Skeletal muscle satellite cell (primary cell): Measurements from ENCODE around the gene C1orf116.
A peak's percentile ranks its signal among the peaks of the same experiment; 100 is the strongest.

Experiments used
- H3K27me3 ChIP-seq: 2 replicates; pipeline ENCODE4 v1.7.0; 2013; ENCODE audit warnings: low read length; ENCODE audit not compliant: control insufficient read depth, insufficient read depth
- H3K36me3 ChIP-seq: 2 replicates; pipeline ENCODE4 v1.7.0; 2013; ENCODE audit warnings: mild to moderate bottlenecking, control low read depth, low read length; ENCODE audit not compliant: insufficient read depth
- H3K4me1 ChIP-seq: 2 replicates; pipeline ENCODE4 v1.7.0; 2013; ENCODE audit warnings: low read length; ENCODE audit not compliant: control insufficient read depth, insufficient read depth
- H3K4me2 ChIP-seq: 2 replicates; pipeline ENCODE4 v1.7.0; 2013; ENCODE audit warnings: mild to moderate bottlenecking, low read length
- H3K4me3 ChIP-seq: 2 replicates; pipeline ENCODE4 v1.7.0; 2013; ENCODE audit warnings: low read length
- H3K9ac ChIP-seq: 2 replicates; pipeline ENCODE4 v1.7.0; 2013; ENCODE audit warnings: mild to moderate bottlenecking, low read depth, low read length, moderate library complexity
- H3K9me3 ChIP-seq: replicated peaks from 2 replicates; pipeline ENCODE4 v1.7.0; 2013; ENCODE audit warnings: mild to moderate bottlenecking, control low read depth, low read length

The C1orf116 gene

GRCh38 chr1:207031632-207032264 is 808 bp downstream of the C1orf116 start:
- Histone ChIP-seq H3K9ac (no peak overlapping the region), H3K9me3 (no peaks in the 10 kb centered on the region), H3K4me3 (no peak overlapping the region), H3K36me3 (no peaks in the 10 kb centered on the region), H3K27me3 (no peaks in the 10 kb centered on the region), H3K4me2 (no peak overlapping the region), H3K4me1 (peaks cover 19% of the 10 kb centered on the region)

GRCh38 chr1:207031016-207031415 is 1.5 kb downstream of the C1orf116 start:
- Histone ChIP-seq H3K27me3 (no peaks in the 10 kb centered on the region), H3K9me3 (no peaks in the 10 kb centered on the region), H3K4me2 (no peak overlapping the region), H3K4me1 (peaks cover 26% of the 10 kb centered on the region), H3K9ac (no peak overlapping the region), H3K4me3 (no peak overlapping the region), H3K36me3 (no peaks in the 10 kb centered on the region)

DNA sequence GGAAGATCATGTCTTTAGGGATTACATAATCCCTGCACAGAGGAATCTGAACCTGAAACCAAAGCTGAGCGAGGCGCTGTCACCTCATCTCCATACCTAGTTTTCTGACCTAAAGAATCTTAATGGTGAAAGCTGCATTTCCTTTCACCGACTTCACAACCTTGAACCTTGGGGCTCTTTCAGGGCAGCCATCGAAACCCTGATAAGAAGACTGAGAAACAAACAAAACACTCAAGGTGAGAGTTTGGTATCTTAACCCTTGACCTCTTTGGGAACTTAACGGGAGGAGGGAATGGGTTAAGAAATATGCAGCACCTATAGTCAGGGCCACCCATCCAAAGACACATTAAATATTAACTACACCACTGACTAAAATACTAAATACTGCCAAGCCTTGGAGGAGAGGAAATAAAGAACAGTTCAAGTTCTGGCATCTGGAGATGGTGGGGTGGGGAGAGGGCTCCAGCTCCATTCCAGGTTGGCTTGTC is 2.0 kb downstream of the C1orf116 start:
- H3K36me3 ChIP-seq, result no peaks in the 10 kb centered on the region
- no peaks in the 10 kb centered on the region for H3K9me3 ChIP-seq
- peaks cover 31% of the 10 kb centered on the region for H3K4me1 ChIP-seq
- H3K4me3 ChIP-seq, result no peak overlapping the region
- H3K4me2 ChIP-seq, result no peak overlapping the region
- no peak overlapping the region for H3K9ac ChIP-seq
- no peaks in the 10 kb centered on the region for H3K27me3 ChIP-seq

GRCh38 chr1:207029701-207030521 is 2.6 kb downstream of the C1orf116 start:
- Histone ChIP-seq H3K4me3 (no peak overlapping the region), H3K9ac (no peak overlapping the region), H3K4me1 (peaks cover 31% of the 10 kb centered on the region), H3K36me3 (no peaks in the 10 kb centered on the region), H3K9me3 (no peaks in the 10 kb centered on the region), H3K4me2 (no peak overlapping the region), H3K27me3 (no peaks in the 10 kb centered on the region)

- Histone ChIP-seq H3K27me3 (no peaks in the 10 kb centered on the region), H3K4me2 (no peak overlapping the region), H3K9me3 (no peaks in the 10 kb centered on the region), H3K36me3 (no peaks in the 10 kb centered on the region), H3K9ac (no peak overlapping the region), H3K4me3 (no peak overlapping the region), H3K4me1 (peaks cover 35% of the 10 kb centered on the region)
Observed at GRCh38 chr1:207028884-207029650, 3.5 kb downstream of the C1orf116 start.

DNA sequence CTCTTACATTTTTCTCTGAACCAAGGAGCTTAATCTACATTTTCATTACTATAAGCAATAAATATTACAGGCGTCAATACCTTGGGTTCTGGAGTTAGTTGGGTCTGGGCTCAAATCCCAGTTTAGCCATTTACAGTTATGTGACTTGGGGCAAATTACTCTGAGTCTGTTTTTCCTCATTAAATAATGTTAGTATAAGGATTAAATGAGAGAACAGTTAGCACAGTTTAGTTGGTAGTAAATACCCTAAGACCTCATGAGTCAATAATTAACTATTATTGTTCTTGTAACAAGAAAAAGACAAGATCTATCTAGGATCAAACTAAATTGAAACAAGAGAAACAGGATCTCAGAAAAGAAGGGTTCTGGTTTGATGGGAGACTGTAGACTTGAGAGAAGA is 4.6 kb downstream of the C1orf116 start:
- no peak overlapping the region for H3K4me3 ChIP-seq
- H3K36me3 ChIP-seq, result no peaks in the 10 kb centered on the region
- no peak overlapping the region for H3K4me2 ChIP-seq
- peaks cover 35% of the 10 kb centered on the region for H3K4me1 ChIP-seq
- H3K27me3 ChIP-seq, result no peaks in the 10 kb centered on the region
- H3K9ac ChIP-seq, result no peak overlapping the region
- no peaks in the 10 kb centered on the region for H3K9me3 ChIP-seq

GRCh38 chr1:207027206-207027777 is 5.3 kb downstream of the C1orf116 start:
- Histone ChIP-seq H3K4me1 (peaks cover 35% of the 10 kb centered on the region), H3K9me3 (no peaks in the 10 kb centered on the region)

GRCh38 chr1:207026104-207026534 is 6.4 kb downstream of the C1orf116 start:
- H3K27me3 ChIP-seq, result no peaks in the 10 kb centered on the region
- no peaks in the 10 kb centered on the region for H3K9me3 ChIP-seq
- no peak overlapping the region for H3K4me3 ChIP-seq
- no peaks in the 10 kb centered on the region for H3K36me3 ChIP-seq
- peak overlapping the region; percentile 54 for H3K9ac ChIP-seq
- peaks cover 42% of the 10 kb centered on the region for H3K4me1 ChIP-seq
- peak overlapping the region; percentile 5 for H3K4me2 ChIP-seq

More at GRCh38 chr1:207027206-207027777, 5.3 kb downstream of the C1orf116 start:
- H3K4me2 ChIP-seq, result no peak overlapping the region
- H3K9ac ChIP-seq, result no peak overlapping the region
- H3K27me3 ChIP-seq, result no peaks in the 10 kb centered on the region
- no peaks in the 10 kb centered on the region for H3K36me3 ChIP-seq
- H3K4me3 ChIP-seq, result no peak overlapping the region

DNA sequence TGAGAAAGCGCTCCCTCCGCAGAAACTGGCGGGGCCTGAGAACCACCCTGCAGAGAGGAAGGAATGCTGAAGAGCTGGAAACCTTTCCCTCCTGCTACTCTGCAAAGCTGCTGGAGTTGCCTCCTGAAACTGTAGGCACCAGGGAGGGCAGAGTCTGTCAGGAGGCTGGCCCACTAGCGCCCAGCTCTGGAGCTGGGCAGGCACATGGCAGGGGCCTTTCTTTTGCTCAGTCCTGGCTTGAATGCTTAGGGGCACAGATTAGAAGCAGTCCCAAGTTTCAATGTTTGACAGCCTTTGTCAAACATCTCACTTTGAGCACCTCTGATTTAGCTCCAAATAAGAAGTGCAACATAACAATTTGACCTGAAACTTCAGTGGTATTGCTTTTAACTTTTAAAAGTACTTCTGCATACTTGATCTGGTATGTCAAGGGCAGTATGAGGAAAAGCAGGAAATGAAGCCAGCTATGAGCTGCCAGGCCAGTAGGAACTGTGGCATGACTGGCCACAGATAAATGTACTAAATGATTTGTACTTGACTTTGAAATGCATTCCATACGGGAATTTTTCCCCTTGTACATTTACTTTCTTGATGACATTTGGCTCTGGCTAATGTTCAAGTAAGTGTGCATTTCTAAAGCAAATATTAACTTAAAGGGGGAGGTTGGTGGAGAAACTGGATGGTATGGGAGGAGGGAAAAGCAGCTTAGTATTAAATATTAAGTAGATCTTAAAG is 7.2 kb downstream of the C1orf116 start:
- Histone ChIP-seq H3K9me3 (no peaks in the 10 kb centered on the region), H3K9ac (peak overlapping the region; percentile 60), H3K4me1 (peaks cover 50% of the 10 kb centered on the region), H3K4me2 (no peak overlapping the region), H3K36me3 (no peaks in the 10 kb centered on the region), H3K4me3 (no peak overlapping the region), H3K27me3 (no peaks in the 10 kb centered on the region)

- H3K9me3 ChIP-seq, result no peaks in the 10 kb centered on the region
Observed at GRCh38 chr1:207024202-207025145, 8.1 kb downstream of the C1orf116 start.

More at GRCh38 chr1:207024202-207025145, 8.1 kb downstream of the C1orf116 start:
- Histone ChIP-seq H3K4me1 (peaks cover 55% of the 10 kb centered on the region), H3K36me3 (no peaks in the 10 kb centered on the region), H3K4me2 (no peak overlapping the region), H3K27me3 (no peaks in the 10 kb centered on the region), H3K9ac (peak overlapping the region; percentile 13), H3K4me3 (no peak overlapping the region)
